ENCODE results near the gene ID1. TPM values are rescaled to one million over a fixed set of nuclear protein-coding genes. Genes with fewer than 3 reads are reported as not detected.

The ID1 gene
- polyA plus RNA-seq, 2 of the 4 experiments (the other 2 are of a cell fraction): 237 to 432 TPM

GRCh38 chr20:31606804-31607639 is 1.9 kb downstream of the ID1 start:
- ATAC-seq (peak; percentile 6), FAIRE-seq (no peak), DNase-seq (ENCODE audit: low read depth in 1 of 2, low spot score in 1 of 2) (peak; percentile 80 to 93)
- POLR2A ChIA-PET: interaction anchor here (0.5 to 8.1 kb wide), 9 partner anchors 10 to 845 kb away, joined by 3 to 265 read pairs (median 26); partner anchors contain the start of gene BCL2L1
- Histone ChIP-seq H3K9me3 (no peaks in the 10 kb centered on the region), H3K4me3 (peak overlapping the region; percentile 93), H3K27ac (peak overlapping the region; percentile 97 to 98), H3K4me1 (peaks cover 64% of the 10 kb centered on the region), H3K4me2 (peak overlapping the region; percentile 90)
- CTCF ChIA-PET: interaction anchor here (0.6 to 25.0 kb wide), 10 partner anchors 11 to 131 kb away, joined by 3 to 966 read pairs (median 4); a partner anchor contains a TSS
- 0% methylated on average over 7 of the region's 8 CpGs for whole genome bisulfite sequencing (ENCODE audit: missing lambda C conversion rate)
- TF ChIP-seq EHF (CRISPR knock-in tag; IDR thresholded peaks at IDR 0.05) (peak; percentile 65; the same call in 1 of the 2 replicates), ESRRA (IDR thresholded peaks at IDR 0.05; ENCODE audit: borderline replicate concordance, low read length) (no peak; the same call in 1 of the 2 replicates), RNF2 (IDR thresholded peaks at IDR 0.05; ENCODE audit: borderline replicate concordance, low read depth) (no peak), POLR2AphosphoS2 (conservative IDR thresholded peaks at IDR 0.05; ENCODE audit: low read length) (peak; percentile 100), ZFP36 (IDR thresholded peaks at IDR 0.05; ENCODE audit: borderline replicate concordance, partially characterized antibody) (no peak), RCOR1 (IDR thresholded peaks at IDR 0.05; ENCODE audit: low read depth, low read length) (no peak), FOSL2 (IDR thresholded peaks at IDR 0.05) (no peak), FOSL2 (CRISPR knock-in tag; IDR thresholded peaks at IDR 0.05) (peak; percentile 67), CBX2 (IDR thresholded peaks at IDR 0.05; ENCODE audit: borderline replicate concordance, low read depth) (no peak), ZNF302 (CRISPR knock-in tag; IDR thresholded peaks at IDR 0.05) (no peak), HOXB5 (CRISPR knock-in tag; IDR thresholded peaks at IDR 0.05) (no peak; the same call in 1 of the 2 replicates), ZSCAN20 (CRISPR knock-in tag; IDR thresholded peaks at IDR 0.05) (peak; percentile 15; the same call in 1 of the 2 replicates), FOXS1 (CRISPR knock-in tag; IDR thresholded peaks at IDR 0.05) (no peak), ATOH8 (CRISPR knock-in tag; IDR thresholded peaks at IDR 0.05; ENCODE audit: low read depth) (no peak), NPAS2 (CRISPR knock-in tag; IDR thresholded peaks at IDR 0.05; ENCODE audit: borderline replicate concordance) (no peak), FOSB (CRISPR knock-in tag; IDR thresholded peaks at IDR 0.05) (peak; percentile 98), HES2 (IDR thresholded peaks at IDR 0.05) (no peak), MYC (IDR thresholded peaks at IDR 0.05; ENCODE audit: borderline replicate concordance, low read length) (peak; percentile 67), HOXB13 (CRISPR knock-in tag; IDR thresholded peaks at IDR 0.05; ENCODE audit: low read depth) (no peak; the same call in 1 of the 2 replicates), JUNB (IDR thresholded peaks at IDR 0.05) (peak; percentile 30; the same call in 1 of the 2 replicates), JUN (IDR thresholded peaks at IDR 0.05) (peak; percentile 99), REST (IDR thresholded peaks at IDR 0.05) (peak; percentile 24; the same call in 1 of the 2 replicates), CHD4 (IDR thresholded peaks at IDR 0.05; ENCODE audit: borderline replicate concordance) (no peak), BCL3 (IDR thresholded peaks at IDR 0.05) (peak; percentile 85; the same call in 2 of the 3 replicates), EP300 (IDR thresholded peaks at IDR 0.05) (0 out of 5 replicates have a peak, but pooled peaks of 1 of the 2 experiments have one; percentile 37), NR3C1 (IDR thresholded peaks at IDR 0.05) (no peak), PHF8 (IDR thresholded peaks at IDR 0.05; ENCODE audit: borderline replicate concordance, low read depth) (no peak), MAZ (IDR thresholded peaks at IDR 0.05; ENCODE audit: borderline replicate concordance, low read depth, low read length) (0 out of 2 replicates have a peak, but pooled peaks have one; percentile 9), NFE2L2 (conservative IDR thresholded peaks at IDR 0.05; ENCODE audit: low read length) (0 out of 2 replicates have a peak, but pooled peaks have one; percentile 8)
- TF ChIP-seq, protein P1, sequence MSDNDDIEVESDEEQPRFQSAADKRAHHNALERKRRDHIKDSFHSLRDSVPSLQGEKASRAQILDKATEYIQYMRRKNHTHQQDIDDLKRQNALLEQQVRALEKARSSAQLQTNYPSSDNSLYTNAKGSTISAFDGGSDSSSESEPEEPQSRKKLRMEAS (IDR thresholded peaks at IDR 0.05): peak; percentile 83
- TF ChIP-seq, protein P2, sequence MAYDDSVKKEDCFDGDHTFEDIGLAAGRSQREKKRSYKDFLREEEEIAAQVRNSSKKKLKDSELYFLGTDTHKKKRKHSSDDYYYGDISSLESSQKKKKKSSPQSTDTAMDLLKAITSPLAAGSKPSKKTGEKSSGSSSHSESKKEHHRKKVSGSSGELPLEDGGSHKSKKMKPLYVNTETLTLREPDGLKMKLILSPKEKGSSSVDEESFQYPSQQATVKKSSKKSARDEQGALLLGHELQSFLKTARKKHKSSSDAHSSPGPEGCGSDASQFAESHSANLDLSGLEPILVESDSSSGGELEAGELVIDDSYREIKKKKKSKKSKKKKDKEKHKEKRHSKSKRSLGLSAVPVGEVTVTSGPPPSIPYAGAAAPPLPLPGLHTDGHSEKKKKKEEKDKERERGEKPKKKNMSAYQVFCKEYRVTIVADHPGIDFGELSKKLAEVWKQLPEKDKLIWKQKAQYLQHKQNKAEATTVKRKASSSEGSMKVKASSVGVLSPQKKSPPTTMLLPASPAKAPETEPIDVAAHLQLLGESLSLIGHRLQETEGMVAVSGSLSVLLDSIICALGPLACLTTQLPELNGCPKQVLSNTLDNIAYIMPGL (CRISPR knock-in tag; IDR thresholded peaks at IDR 0.05; ENCODE audit: borderline replicate concordance): peak; percentile 97

All from A549 (cell line).